Activated CD8-positive, alpha-beta memory T cell treated with anti-CD3 and anti-CD28 coated beads for 1 hour (primary cell): ENCODE data around the gene ZNRF2.
A peak's percentile ranks its signal among the peaks of the same experiment; 100 is the strongest.

Experiments
- DNase-seq, 2 donors: peaks; one replicate each; pipeline ENCODE4 v3.0.0-alpha.2; 2020; ENCODE audit warnings: low read depth in 1 of 2; ENCODE audit errors: extremely low read depth in 1 of 2

ZNRF2 gene

GRCh38 chr7:30284298-30285066, at the start of gene ZNRF2:
Gene ZNRF2, plus strand, starts transcription at chr7:30284597. Its CDS starts 761 bp downstream, at chr7:30285358.
- DNase-seq: peak; percentile 96

DNA sequence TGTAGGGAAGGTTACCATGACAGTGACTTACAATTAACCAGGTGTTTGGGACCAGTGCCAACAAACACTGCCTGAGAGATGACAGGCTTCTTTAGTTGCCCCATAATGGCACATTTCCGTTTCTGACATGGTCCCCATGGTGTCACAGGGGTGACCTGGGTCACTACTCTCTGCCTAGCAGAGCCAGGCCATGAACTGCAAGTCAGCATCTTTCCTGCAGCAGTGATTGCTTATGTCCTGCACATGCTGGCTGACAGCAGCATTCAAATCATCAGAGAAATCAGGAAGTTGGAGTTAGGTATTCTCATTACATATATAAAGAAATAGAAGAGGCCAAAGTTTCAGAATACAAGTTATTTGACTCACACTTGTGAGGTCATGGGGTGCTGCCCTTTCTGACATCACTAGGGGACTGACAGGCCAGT, 47.1 kb upstream of the ZNRF2 start:
- DNase-seq: no peak

GRCh38 chr7:30238721-30239441, 45.5 kb upstream of the ZNRF2 start:
- no peak for DNase-seq

DNA sequence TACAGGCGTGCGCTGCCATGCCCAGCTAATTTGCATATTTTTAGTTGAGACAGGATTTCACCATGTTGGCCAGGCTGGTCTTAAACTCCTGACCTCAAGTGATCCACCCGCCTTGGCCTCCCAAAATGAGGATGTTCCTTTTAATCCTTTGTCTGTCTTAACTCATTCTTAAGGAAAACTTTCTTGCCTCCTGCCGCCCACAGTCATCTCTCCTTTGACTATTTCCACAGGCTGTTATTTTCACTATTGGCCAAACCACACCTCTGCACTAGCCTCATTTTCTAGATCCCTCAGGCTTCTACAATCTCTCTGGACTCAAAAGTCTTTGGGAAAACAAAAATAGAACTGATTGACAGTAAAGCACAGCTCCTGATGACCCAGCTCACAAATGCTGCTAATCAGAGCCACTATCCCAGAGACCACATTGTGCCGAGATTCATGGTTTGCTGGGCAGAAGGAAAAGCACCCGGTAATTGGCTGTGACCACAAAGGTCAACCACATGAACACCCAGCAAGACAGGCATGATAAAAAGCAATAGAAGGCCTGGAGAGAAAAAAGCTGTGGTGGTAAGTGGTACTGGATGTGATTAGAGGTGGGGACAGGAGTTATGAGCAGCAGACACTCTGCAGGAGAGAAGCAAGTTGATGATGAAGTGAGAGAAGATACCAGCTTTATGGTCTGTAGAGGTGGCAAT, 44.1 kb upstream of the ZNRF2 start:
- no peak for DNase-seq

- no peak for DNase-seq
These were observed 42.6 kb upstream of the ZNRF2 start for GRCh38 chr7:30241767-30242166.

- DNase-seq: no peak
These were observed 40.1 kb upstream of the ZNRF2 start for GRCh38 chr7:30244340-30244739.

GRCh38 chr7:30245913-30246312, 38.5 kb upstream of the ZNRF2 start:
- no peak for DNase-seq

DNA sequence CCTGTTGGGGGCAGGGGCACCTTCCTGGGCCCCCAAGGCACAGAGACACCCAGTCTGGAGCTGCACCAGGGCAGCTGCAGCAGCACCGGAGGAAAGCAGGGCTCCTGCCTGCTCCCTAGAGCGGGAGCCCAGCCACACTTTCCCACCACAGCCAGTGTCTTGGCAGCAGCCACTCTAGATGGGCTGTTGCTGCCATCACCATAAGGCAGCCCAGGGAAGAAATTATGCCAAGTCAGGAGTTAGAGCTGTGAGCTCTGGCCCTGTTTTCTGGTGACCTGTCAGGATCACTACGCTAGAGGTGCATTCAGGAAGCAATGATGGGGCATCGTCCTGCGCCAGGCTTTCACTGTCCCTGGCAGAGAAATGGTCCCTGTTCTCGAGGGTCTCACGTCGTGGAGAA, 38.0 kb upstream of the ZNRF2 start:
- no peak for DNase-seq

- no peak for DNase-seq
These were observed 36.6 kb upstream of the ZNRF2 start for GRCh38 chr7:30247541-30248401.

DNA sequence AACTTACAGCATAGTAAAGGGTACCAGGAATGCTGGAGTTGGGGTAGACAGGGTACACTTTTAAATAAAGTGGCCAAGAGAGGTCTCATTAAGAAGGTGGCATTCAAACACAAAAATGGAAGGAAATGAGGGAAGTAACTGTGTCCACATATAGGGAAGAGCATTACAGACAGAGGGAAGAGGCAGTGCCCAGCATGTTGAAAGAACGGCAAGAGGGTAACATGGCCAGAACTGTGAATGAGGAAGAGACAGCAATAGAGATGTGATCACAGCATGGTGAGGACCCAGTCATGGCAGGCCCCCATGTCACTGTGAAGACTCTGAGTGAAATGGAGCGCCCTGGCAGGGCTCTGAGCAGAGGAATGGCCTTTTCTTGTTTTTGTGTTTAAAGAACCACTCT, 35.1 kb upstream of the ZNRF2 start:
- no peak for DNase-seq

GRCh38 chr7:30249986-30250774, 34.2 kb upstream of the ZNRF2 start:
- DNase-seq: no peak

DNA sequence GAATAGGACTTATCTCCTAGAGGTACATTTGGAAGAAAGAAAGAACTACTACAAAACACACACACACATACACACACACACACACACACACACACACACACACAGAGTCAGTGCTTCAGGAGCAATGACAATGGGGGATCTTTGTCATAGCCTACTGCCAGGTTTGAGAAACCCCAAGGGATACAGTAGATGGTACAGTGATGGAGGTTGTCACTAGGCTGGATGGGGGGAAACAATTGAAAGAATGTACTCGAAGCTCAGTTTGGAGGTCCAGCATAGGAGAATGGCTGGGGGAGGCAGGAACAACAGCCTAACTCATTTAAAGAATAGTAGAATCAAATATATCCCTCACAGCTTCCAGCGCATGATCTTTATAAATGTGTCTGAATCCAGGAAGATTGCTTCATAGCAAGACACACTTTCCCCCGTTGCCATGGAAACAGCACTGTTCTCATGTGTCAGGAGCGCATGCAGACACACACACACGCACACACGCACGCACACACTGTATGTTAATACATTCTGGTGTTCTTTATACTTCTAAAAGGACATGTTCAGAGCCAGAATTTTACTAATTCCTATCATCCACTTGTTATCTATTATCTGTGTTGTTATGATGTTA, 32.6 kb upstream of the ZNRF2 start:
- no peak for DNase-seq

- no peak for DNase-seq
These were observed 31.3 kb upstream of the ZNRF2 start for GRCh38 chr7:30252885-30253795.

GRCh38 chr7:30253796-30254165, 30.6 kb upstream of the ZNRF2 start:
- no peak for DNase-seq

DNA sequence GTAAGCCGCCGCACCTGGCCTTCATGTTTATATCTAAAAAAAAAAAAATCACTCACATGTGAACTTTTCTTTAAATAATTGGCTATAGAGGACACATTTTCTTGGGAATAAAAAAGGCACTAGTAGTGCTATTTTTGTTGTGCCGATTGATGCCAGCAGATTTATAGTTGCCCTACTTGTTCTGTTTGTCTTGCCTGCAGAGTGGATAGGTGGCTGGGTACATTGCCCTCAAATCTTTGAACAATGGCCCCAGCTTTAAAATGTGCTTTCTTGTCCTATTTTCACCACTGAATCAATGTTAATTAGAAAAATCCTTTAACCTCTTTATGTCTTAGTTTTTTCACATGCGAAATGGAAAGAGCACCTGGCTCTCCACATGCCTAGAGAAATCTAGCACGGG, 30.1 kb upstream of the ZNRF2 start:
- DNase-seq: no peak

DNA sequence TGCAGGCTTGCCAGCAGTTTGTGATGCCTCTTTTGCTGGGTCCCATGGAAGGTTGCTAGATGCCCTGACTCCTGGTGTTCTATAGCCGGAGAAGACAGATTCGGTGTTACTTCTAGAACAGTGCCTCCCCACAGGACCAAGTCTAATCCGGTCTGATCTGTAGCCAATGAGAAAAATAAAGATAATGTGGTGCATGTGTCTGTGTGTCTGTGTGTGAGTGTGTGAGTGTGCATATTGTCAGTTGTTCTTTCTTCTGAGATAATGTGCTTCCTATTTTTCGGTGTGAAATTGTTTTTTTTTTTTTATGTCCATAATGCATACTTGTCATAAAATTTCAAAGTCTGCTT, 29.7 kb upstream of the ZNRF2 start:
- DNase-seq: no peak

GRCh38 chr7:30255064-30255769, 29.2 kb upstream of the ZNRF2 start:
- DNase-seq: no peak

- no peak for DNase-seq
These were observed 28.0 kb upstream of the ZNRF2 start for GRCh38 chr7:30256349-30256858.
